ENCODE results near the gene KCNH6.

KCNH6 gene

GRCh38 chr17:63512896-63513644, 10.1 kb upstream of the KCNH6 start:
- DNase-seq (ENCODE audit: low spot score): no peak

- DNase-seq (ENCODE audit: low spot score): no peak
These were observed 8.7 kb upstream of the KCNH6 start for GRCh38 chr17:63514477-63514876.

GRCh38 chr17:63514974-63515373, 8.2 kb upstream of the KCNH6 start:
- no peak for DNase-seq (ENCODE audit: low spot score)

GRCh38 chr17:63515426-63515825, 7.7 kb upstream of the KCNH6 start:
- no peak for DNase-seq (ENCODE audit: low spot score)

- DNase-seq (ENCODE audit: low spot score): no peak
These were observed 6.0 kb upstream of the KCNH6 start for GRCh38 chr17:63516910-63517824.

- no peak for DNase-seq (ENCODE audit: low spot score)
These were observed 5.2 kb upstream of the KCNH6 start for GRCh38 chr17:63517825-63518534.

GRCh38 chr17:63519116-63519881, 3.9 kb upstream of the KCNH6 start:
- no peak for DNase-seq (ENCODE audit: low spot score)

GRCh38 chr17:63519972-63520882, 2.9 kb upstream of the KCNH6 start:
- no peak for DNase-seq (ENCODE audit: low spot score)

GRCh38 chr17:63524051-63524450, 893 bp downstream of the KCNH6 start:
- DNase-seq (ENCODE audit: low spot score): no peak

- DNase-seq (ENCODE audit: low spot score): no peak
These were observed 2.2 kb downstream of the KCNH6 start for GRCh38 chr17:63525190-63525946.

GRCh38 chr17:63526861-63527260, 3.7 kb downstream of the KCNH6 start:
- no peak for DNase-seq (ENCODE audit: low spot score)

GRCh38 chr17:63528183-63528582, 5.0 kb downstream of the KCNH6 start:
- DNase-seq (ENCODE audit: low spot score): no peak

GRCh38 chr17:63529711-63530556, 6.8 kb downstream of the KCNH6 start:
- no peak for DNase-seq (ENCODE audit: low spot score)

- no peak for DNase-seq (ENCODE audit: low spot score)
These were observed 7.4 kb downstream of the KCNH6 start for GRCh38 chr17:63530557-63531021.

GRCh38 chr17:63531022-63531965, 8.1 kb downstream of the KCNH6 start:
- DNase-seq (ENCODE audit: low spot score): no peak

GRCh38 chr17:63533433-63534077, 10.4 kb downstream of the KCNH6 start:
- DNase-seq (ENCODE audit: low spot score): no peak

- no peak for DNase-seq (ENCODE audit: low spot score)
These were observed 11.0 kb downstream of the KCNH6 start for GRCh38 chr17:63534078-63534570.

Data from germinal center (tissue), 1 donor.